Osteoblast (primary cell): Measurements from ENCODE around the gene GABRB1. TPM values are rescaled to one million over a fixed set of nuclear protein-coding genes. Genes with fewer than 3 reads are reported as not detected.

Source experiments
- DNase-seq: peaks from one replicate; pipeline ENCODE4 v3.0.0; 2011; ENCODE audit warnings: low spot score, mixed read lengths; ENCODE audit not compliant: insufficient read length; ENCODE audit errors: missing footprints
- H2AFZ ChIP-seq: 2 replicates; pipeline ENCODE4 v1.6.0; 2011; ENCODE audit warnings: mild to moderate bottlenecking, low read length
- H3K27ac ChIP-seq: 2 replicates; pipeline ENCODE4 v1.5.1; 2011; ENCODE audit warnings: mild to moderate bottlenecking, low read depth, low read length, moderate library complexity
- H3K27me3 ChIP-seq: 2 replicates; pipeline ENCODE4 v1.6.0; 2012; ENCODE audit warnings: mild to moderate bottlenecking, control low read depth, inconsistent platforms, low read length, moderate library complexity; ENCODE audit not compliant: insufficient read depth
- H3K36me3 ChIP-seq: 2 replicates; pipeline ENCODE4 v1.5.1; 2011; ENCODE audit warnings: mild to moderate bottlenecking, low read length, control low read depth, moderate library complexity; ENCODE audit not compliant: insufficient read depth
- H3K4me1 ChIP-seq: 2 replicates; pipeline ENCODE4 v1.5.1; 2011; ENCODE audit warnings: mild to moderate bottlenecking, low read length, control low read depth, moderate library complexity; ENCODE audit not compliant: insufficient read depth
- H3K4me2 ChIP-seq: 2 replicates; pipeline ENCODE4 v1.6.0; 2011; ENCODE audit warnings: mild to moderate bottlenecking, low read length; ENCODE audit not compliant: insufficient read depth
- H3K4me3 ChIP-seq: fragments of 200-600 bp; sonication (generic); 3 replicates; pipeline ENCODE4 v1.5.1; 2012; ENCODE audit warnings: mild to moderate bottlenecking, low read length, inconsistent platforms; ENCODE audit not compliant: insufficient read depth
- H3K79me2 ChIP-seq: 2 replicates; pipeline ENCODE4 v1.6.0; 2012; ENCODE audit warnings: mild to moderate bottlenecking, low read length, control low read depth, inconsistent platforms; ENCODE audit not compliant: insufficient read depth
- H3K9me3 ChIP-seq: 2 replicates; pipeline ENCODE4 v1.5.1; 2011; ENCODE audit warnings: low read depth, low read length, control low read depth
- H4K20me1 ChIP-seq: 2 replicates; pipeline ENCODE4 v1.6.0; 2012; ENCODE audit warnings: mild to moderate bottlenecking, low read length, control low read depth; ENCODE audit not compliant: insufficient read depth
- CTCF ChIP-seq: IDR thresholded peaks from 2 replicates; pipeline ENCODE4 v1.5.1; 2011; ENCODE audit warnings: mild to moderate bottlenecking, low read depth, low read length, moderate library complexity; ENCODE audit errors: extremely low read depth
- total RNA-seq: library from RNA; depleted of rRNA; stranded (reverse); fragments of >200 nt; gene quantifications from 2 replicates; pipeline ENCODE4 v1.2.3, GENCODE V29; 2012

The GABRB1 gene
- total RNA-seq, 1 donor, result not detected

GRCh38 chr4:47118192-47118929 is 87.0 kb downstream of the GABRB1 start:
- Histone ChIP-seq H3K4me1 (no peaks in the 10 kb centered on the region), H3K9me3 (no peaks in the 10 kb centered on the region), H2AFZ (no peak overlapping the region), H3K27me3 (no peaks in the 10 kb centered on the region), H3K79me2 (no peaks in the 10 kb centered on the region), H4K20me1 (no peaks in the 10 kb centered on the region), H3K4me2 (no peak overlapping the region), H3K36me3 (no peaks in the 10 kb centered on the region), H3K4me3 (no peak overlapping the region), H3K27ac (no peak overlapping the region)
- no peak for TF ChIP-seq CTCF
- no peak for DNase-seq

GRCh38 chr4:47120783-47121182 is 89.4 kb downstream of the GABRB1 start:
- no peak for TF ChIP-seq CTCF
- Histone ChIP-seq H3K4me1 (no peaks in the 10 kb centered on the region), H3K36me3 (no peaks in the 10 kb centered on the region)

GRCh38 chr4:47122592-47123291 is 91.4 kb downstream of the GABRB1 start:
- Histone ChIP-seq H3K27me3 (no peaks in the 10 kb centered on the region), H3K4me1 (no peaks in the 10 kb centered on the region), H3K4me3 (no peak overlapping the region), H3K79me2 (no peaks in the 10 kb centered on the region), H4K20me1 (no peaks in the 10 kb centered on the region), H3K27ac (no peak overlapping the region), H2AFZ (peak overlapping the region; percentile 75), H3K4me2 (peak overlapping the region; percentile 70), H3K36me3 (no peaks in the 10 kb centered on the region), H3K9me3 (no peaks in the 10 kb centered on the region)
- TF ChIP-seq CTCF, result peak; percentile 91
- DNase-seq, result peak; percentile 89

More at GRCh38 chr4:47120783-47121182, 89.4 kb downstream of the GABRB1 start:
- Histone ChIP-seq H3K79me2 (no peaks in the 10 kb centered on the region), H3K4me2 (no peak overlapping the region), H3K9me3 (no peaks in the 10 kb centered on the region), H3K27ac (no peak overlapping the region), H4K20me1 (no peaks in the 10 kb centered on the region), H3K27me3 (no peaks in the 10 kb centered on the region), H2AFZ (no peak overlapping the region), H3K4me3 (no peak overlapping the region)
- no peak for DNase-seq

- no peak for TF ChIP-seq CTCF
These were observed 97.6 kb downstream of the GABRB1 start for GRCh38 chr4:47128991-47129390.

More at GRCh38 chr4:47128991-47129390, 97.6 kb downstream of the GABRB1 start:
- Histone ChIP-seq H3K4me3 (no peak overlapping the region), H3K9me3 (no peaks in the 10 kb centered on the region), H3K79me2 (no peaks in the 10 kb centered on the region), H2AFZ (no peak overlapping the region), H3K27ac (no peak overlapping the region), H3K4me2 (no peak overlapping the region), H3K27me3 (no peaks in the 10 kb centered on the region), H3K4me1 (no peaks in the 10 kb centered on the region), H4K20me1 (no peaks in the 10 kb centered on the region), H3K36me3 (no peaks in the 10 kb centered on the region)
- DNase-seq, result no peak
